ENCODE results near the gene IZUMO4.
"Not testable (repeated sequence)": the region's sequence is repeated elsewhere in the genome, so short reads cannot be mapped to it uniquely, and the experiment has no call there.

The IZUMO4 gene

DNA sequence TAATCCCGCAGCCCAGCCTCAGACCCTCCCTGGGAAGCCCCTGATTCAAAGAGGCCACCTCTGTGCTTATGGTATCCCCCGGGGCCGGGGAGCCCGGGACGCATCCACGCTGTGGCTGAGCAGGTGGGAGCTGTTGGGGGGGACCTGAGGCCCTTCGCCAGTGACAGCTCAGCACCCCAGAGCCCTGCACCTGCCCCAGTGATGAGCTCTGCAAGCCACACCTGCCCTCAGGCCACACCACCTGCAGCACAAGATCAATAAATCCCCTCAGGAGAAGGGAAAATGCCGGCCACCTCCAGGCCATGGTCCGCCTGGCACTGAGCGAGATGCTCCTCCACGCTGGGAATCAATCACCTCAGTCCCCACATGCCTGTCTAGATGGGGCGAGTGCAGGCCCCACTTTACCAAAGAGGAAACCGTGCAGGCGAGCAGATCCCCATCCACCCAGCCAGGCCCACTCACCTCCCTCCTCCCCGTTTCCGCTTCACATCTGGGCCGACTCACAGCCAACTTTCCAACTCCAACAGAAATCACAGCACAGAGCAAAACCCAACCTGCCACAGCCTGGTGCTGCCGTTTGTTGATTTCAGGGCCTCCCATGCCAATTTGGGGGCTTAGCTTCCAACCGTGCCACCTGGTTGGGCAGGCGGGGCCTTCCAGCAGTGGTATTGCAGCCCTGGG is 13.4 kb upstream of the IZUMO4 start:
- no peak for DNase-seq

GRCh38 chr19:2084993-2085720 is 11.6 kb upstream of the IZUMO4 start:
- DNase-seq: no peak

DNA sequence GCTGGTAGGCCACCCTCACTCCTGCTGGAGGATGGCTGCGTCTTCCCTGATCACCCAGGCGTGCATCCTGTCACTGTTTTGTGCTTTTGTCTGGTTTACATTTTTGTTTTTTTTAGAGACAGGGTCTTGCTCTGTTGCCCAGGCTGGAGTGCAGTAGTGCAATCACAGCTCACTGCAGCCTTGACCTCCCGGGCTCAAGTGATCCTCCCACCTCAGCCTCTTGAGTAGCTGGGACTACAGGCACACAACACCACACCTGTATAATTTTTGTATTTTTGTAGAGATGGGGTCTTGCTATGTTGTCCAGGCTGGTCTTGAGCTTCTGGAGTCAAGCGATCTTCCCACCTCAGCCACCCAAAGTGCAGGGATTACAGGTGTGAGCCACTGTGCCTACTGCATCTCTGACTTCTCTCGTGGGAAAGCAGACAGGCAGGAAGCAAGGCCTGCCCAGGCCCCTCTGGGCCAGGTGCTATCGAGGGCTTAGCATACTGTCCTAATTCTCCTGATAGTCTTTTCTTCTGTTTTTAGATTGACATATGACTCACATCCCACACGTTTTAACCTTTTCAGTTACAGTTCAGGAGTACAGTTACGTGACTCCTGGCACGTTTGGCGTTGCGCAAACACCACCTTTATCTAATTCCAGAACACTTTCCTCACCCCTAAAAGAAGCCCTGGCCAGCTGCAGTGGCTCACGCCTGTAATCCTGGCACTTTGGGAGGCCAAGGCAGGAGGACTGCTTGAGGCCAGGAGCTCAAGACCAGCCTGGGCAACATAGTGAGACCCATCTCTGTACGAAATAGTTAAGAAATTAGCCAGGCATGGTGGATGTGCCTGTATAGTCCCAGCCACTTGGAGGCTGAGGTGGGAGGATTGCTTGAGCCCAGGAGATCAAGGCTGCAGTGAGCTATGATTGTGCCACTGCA is 9.8 kb upstream of the IZUMO4 start:
- DNase-seq: not testable (repeated sequence)

DNA sequence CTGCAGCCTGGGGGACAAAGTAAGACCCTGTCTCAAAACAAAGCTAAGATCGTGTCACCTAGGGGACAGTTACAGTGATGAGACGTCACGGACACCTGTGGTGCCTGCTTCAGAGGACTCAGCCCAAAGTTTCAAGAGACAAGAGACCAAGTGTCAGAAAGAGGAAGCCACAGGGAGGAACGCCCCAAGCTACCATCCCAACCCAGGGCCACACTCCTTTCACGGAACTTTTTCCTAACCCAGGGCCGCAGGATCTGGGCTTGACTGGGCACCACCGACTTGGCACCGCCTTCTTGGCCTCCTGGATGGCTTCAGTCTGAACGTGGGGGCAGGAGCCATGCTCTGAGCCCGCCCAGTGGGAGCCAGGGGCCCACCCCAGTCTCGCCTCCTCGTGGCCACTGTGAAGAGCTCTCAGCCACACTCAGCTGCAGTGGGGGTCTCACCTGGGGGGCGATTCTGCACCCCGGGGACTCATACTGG is 9.1 kb upstream of the IZUMO4 start:
- no peak for DNase-seq

GRCh38 chr19:2089001-2089711 is 7.6 kb upstream of the IZUMO4 start:
- no peak for DNase-seq

GRCh38 chr19:2089727-2090053 is 7.0 kb upstream of the IZUMO4 start:
- no peak for DNase-seq

DNA sequence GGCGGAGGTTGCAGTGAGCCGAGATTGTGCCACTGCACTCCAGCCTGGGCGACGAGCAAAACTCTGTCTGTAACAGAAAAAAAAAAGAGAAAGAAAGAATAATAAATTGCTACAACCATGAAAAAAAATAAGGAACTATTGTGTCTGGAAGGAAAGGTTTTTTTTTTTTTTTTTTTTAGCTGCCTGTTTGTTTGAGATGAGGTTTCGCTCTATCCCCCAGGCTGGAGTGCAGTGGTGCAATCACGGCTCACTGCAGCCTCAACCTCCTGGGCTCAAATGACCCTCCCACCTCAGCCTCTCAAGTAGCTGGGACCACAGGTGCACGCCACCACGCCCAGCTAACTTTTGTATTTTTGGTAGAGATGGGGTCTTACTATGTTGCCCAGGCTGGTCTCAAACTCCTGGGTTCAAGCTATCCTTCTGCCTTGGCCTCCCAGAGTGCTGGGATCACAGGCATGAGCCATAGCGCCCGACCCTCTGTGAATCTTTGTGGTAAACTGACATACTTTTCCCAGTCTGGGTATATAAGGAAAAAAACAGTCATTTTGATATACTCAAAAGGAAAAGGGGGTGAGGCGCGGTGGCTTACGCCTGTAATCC is 4.7 kb upstream of the IZUMO4 start:
- not testable (repeated sequence) for DNase-seq

DNA sequence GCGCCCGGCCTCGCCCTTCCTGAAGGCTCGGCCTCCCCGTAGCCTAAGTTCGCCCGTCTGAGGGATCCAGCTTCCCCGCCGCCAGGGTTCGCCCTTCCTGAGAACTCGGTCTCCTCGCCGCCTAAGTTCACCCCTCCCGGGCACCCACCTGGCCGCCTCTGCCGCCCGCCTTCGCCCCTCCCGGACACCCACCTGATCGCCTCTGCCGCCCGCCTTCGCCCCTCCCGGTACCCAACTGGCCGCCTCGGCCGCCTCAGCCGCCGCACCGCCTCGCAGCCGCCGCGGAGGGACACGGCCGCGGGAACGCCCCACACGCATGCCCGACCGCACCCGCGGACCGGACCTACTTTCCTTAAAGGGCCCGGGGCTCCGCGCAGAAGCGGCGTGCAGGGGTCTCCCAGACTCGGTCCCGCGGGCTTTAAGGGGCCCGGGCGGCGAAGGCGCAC is 658 bp upstream of the IZUMO4 start, which contains the start of gene MOB3A:
TSS of gene MOB3A (minus strand) at position 293 of the 446 bp plus-strand sequence. CDS start 17,766 bp downstream, outside the sequence.
- peak; percentile 98 for DNase-seq

- no peak for DNase-seq
Measured at GRCh38 chr19:2097203-2097885, 629 bp downstream of the IZUMO4 start.

DNA sequence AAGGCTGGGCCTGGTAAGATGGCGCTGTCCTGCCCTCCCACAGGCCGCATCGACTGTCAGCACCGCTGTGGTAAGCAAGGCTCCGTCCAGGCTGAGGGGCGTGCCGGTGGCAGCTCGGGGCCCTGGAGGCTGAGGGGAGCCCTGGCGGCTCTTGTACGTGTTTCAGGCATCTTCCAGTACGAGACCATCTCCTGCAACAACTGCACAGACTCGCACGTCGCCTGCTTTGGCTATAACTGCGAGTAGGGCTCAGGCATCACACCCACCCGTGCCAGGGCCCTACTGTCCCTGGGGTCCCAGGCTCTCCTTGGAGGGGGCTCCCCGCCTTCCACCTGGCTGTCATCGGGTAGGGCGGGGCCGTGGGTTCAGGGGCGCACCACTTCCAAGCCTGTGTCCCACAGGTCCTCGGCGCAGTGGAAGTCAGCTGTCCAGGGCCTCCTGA is 1.2 kb downstream of the IZUMO4 start:
- DNase-seq: no peak

DNA sequence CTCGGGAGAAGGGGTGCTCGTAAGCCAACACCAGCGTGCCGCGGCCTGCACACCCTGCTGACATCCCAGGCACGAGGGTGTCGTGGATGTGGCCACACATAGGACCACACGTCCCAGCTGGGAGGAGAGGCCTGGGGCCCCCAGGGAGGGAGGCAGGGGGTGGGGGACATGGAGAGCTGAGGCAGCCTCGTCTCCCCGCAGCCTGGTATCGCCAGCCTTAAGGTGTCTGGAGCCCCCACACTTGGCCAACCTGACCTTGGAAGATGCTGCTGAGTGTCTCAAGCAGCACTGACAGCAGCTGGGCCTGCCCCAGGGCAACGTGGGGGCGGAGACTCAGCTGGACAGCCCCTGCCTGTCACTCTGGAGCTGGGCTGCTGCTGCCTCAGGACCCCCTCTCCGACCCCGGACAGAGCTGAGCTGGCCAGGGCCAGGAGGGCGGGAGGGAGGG is 2.4 kb downstream of the IZUMO4 start:
- DNase-seq: no peak

DNA sequence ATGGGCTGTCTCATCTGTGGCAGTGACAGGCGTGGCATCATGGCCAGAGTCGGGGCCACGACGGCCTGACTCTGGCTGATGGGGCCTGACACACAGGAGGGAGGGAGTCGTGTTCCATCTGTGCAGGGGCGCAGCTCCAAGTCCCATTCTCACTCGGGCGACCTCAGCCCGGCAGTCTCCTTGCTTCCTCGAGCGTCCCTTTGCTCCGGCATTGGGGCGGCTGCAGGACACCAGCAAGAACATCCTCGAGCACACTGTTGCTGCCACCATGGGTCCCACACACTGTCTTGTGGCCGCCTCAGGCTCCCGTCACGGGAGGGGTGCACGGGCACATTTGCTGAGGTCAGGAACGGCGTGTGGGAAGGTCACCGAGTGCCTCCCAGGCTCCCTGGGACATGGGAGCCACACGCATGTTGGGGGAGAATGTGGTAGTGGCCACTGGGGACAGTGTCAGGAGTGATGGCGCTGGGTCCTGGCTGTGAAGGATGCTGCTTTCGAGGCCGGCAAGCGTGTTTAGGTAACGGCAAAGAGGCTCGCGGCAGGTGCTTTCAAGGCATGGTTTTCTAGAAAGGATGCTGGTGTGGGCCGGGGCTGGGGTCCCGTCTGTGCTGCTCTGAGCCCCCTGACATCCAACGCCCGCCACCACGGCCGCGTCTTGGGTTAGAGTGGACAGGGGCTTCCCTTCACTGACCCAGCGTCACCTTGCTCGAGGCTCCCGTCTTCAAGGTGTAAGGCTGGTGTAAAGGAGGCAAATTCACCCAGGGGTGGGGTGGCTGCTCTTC is 3.4 kb downstream of the IZUMO4 start:
- DNase-seq: no peak

DNA sequence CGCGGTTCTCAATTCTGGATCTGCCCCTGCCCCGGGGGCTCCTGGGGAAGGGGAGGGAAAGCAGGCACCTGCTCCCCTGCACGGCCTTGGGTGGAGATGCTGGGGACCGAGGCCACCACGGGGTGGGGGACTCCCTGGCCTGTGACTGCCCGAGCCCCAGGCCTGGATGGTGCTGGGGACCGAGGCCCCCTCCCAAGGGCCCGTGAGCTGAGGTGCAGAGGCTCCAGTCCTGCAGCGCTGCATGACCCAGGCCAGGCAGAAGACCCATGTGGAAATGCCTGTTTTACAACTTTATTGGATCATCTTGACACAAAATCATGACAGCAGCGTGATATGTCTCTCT is 4.0 kb downstream of the IZUMO4 start:
- DNase-seq: no peak

GRCh38 chr19:2101417-2102335 is 5.0 kb downstream of the IZUMO4 start:
- no peak for DNase-seq

DNA sequence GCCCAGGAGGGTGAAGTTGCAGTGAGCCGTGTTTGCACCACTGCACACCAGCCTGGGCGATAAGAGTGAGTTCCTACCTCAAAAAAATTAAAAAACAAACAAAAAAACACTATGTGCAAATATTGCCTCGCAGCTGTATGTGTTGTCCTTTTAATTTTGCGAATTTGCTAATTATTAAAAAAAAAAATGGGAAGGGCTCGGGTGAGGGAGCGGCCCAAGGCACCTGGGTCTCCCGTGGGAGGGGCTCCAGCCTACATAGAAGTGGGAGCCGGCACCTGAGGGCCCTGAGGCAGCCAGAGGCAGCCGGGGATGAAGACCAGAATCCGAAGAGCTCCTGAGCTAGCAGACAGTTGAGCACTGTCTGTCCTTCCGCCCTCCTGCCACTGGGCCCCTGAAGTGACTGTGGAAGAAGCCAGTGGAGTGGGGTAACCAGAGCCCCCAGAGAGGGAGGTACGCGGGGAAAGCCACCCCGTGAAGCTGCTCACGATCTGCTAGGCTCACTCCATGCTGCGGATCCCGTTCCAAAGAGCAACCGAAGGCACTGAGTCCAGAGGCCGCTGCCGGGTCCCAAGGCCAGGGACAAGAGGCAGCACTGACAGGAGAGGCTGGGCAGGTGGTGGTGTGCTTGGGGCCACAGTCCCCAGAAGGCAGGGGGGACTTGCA is 6.5 kb downstream of the IZUMO4 start:
- no peak for DNase-seq

- no peak for DNase-seq
Measured at GRCh38 chr19:2108251-2109016, 11.7 kb downstream of the IZUMO4 start.

DNA sequence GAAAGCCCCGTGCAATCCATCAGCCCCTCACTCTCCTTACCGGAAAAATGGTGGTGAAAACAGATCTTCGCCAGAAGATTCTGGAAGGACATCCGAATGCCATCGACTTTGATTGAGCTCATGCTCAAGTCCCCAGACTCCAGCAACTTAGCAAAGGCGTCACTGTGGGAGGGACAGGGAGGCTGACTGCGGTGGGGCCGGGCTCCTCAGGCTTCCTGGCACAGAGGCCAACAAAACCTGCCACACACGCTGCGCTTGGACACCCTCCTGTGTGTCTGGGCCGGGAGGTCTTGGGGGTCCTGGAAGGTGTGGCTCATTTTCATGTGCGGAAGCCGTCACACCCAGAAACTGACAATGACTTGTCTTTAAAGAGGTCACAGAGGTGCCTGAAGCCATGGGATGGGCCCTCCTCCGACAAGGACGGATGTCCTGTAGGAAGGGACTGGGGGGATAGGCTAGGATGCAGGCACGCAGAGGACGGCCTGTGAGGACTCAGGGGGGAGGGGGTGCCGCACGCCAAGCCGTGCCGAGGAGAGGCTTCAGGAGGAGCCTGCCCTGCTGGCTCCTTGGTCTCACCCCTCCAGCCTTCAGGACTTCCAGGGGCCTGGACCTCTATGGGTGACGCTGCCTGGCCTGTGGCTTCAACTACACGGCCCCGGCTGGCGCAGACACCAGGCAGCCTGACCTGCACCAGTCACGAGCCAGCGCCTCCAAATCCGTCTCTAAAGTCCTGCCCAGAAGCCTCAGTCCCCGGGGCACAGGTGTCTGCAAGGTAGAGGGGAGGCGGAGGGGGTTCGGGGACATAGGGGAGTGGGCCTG is 12.5 kb downstream of the IZUMO4 start:
- no peak for DNase-seq

Measured in GOT3 (cell line).